ENCODE data around the gene LRRK2. TPM values are rescaled to one million over a fixed set of nuclear protein-coding genes. Genes with fewer than 3 reads are reported as not detected.

The LRRK2 gene
- total RNA-seq, 1 donor from 2014 or later = 37.1 TPM

DNA sequence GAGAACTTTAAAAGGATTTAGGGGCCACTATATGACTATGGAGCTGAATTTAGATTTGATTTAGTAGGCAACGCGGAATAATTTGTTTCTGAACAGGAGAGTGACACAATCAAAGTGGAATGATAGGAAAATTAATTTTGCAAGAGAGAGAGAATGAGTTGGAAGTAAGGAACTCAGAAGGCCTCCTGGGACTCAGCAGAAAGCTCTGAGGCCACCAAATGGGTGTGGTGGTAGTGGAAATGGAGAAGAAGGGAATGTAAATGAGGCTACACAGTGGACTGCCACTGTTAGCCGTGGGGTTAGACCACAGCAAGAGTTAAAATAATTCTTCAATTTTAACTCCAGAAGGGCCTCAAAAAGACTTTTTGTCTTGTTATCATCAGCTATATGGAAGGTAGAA lies 102.7 kb downstream of the LRRK2 start:
- H3K9me3 ChIP-seq = no peaks in the 10 kb centered on the region
- DNase-seq (ENCODE audit: extremely low spot score in 2 of 2) = no peak
- H3K4me1 ChIP-seq = no peaks in the 10 kb centered on the region
- TF ChIP-seq, protein P1, sequence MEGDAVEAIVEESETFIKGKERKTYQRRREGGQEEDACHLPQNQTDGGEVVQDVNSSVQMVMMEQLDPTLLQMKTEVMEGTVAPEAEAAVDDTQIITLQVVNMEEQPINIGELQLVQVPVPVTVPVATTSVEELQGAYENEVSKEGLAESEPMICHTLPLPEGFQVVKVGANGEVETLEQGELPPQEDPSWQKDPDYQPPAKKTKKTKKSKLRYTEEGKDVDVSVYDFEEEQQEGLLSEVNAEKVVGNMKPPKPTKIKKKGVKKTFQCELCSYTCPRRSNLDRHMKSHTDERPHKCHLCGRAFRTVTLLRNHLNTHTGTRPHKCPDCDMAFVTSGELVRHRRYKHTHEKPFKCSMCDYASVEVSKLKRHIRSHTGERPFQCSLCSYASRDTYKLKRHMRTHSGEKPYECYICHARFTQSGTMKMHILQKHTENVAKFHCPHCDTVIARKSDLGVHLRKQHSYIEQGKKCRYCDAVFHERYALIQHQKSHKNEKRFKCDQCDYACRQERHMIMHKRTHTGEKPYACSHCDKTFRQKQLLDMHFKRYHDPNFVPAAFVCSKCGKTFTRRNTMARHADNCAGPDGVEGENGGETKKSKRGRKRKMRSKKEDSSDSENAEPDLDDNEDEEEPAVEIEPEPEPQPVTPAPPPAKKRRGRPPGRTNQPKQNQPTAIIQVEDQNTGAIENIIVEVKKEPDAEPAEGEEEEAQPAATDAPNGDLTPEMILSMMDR (IDR thresholded peaks at IDR 0.05) = no peak
- TF ChIP-seq POLR2AphosphoS5 (IDR thresholded peaks at IDR 0.05; ENCODE audit: insufficient read depth in 1 of 2, low read depth in 1 of 2) (no peak), POLR2A (IDR thresholded peaks at IDR 0.05) (no peak)
- intact Hi-C loops (cut with DNase I) = no loop called here
- H3K27ac ChIP-seq = no peak overlapping the region
- peaks cover 0 to 31% of the 10 kb centered on the region in 2 donors for H3K36me3 ChIP-seq
- no peak overlapping the region for H3K4me3 ChIP-seq
- no peaks in the 10 kb centered on the region for H3K27me3 ChIP-seq

GRCh38 chr12:40330180-40330579 lies 105.4 kb downstream of the LRRK2 start:
- intact Hi-C loops (cut with DNase I) = no loop called here
- peaks cover 0 to 42% of the 10 kb centered on the region in 2 donors for H3K36me3 ChIP-seq

DNA sequence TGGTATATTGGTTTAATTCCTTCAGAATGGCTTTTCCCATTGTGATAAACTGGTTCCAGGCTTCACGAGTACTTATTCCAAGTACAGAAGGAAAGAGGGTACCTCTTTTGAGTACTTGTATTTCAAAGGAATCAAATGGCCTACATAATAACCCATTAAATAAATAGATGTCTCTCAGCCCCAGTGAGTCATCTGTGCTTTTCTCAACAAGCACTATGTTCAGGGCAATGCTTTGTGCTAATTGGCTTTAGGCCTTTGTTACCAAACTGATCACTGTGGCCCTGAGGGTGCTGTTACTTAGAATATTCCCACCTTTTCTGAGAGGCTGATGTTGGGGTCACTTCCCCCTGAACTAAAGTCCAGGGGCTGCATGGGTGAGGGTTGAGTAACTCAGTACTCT lies 107.1 kb downstream of the LRRK2 start:
- H3K27me3 ChIP-seq = no peaks in the 10 kb centered on the region
- H3K36me3 ChIP-seq = peaks cover 0 to 49% of the 10 kb centered on the region in 2 donors
- TF ChIP-seq POLR2AphosphoS5 (IDR thresholded peaks at IDR 0.05; ENCODE audit: insufficient read depth in 1 of 2, low read depth in 1 of 2) = no peak
- TF ChIP-seq POLR2A (IDR thresholded peaks at IDR 0.05) = no peak
- TF ChIP-seq, protein P1 (IDR thresholded peaks at IDR 0.05) = no peak
- intact Hi-C loops (cut with DNase I) = no loop called here
- DNase-seq (ENCODE audit: extremely low spot score in 2 of 2) = no peak
- no peaks in the 10 kb centered on the region for H3K9me3 ChIP-seq
- H3K4me1 ChIP-seq = no peaks in the 10 kb centered on the region
- no peak overlapping the region for H3K4me3 ChIP-seq
- H3K27ac ChIP-seq = no peak overlapping the region

More at GRCh38 chr12:40330180-40330579, 105.4 kb downstream of the LRRK2 start:
- Histone ChIP-seq H3K27me3 (no peaks in the 10 kb centered on the region), H3K27ac (no peak overlapping the region), H3K4me3 (no peak overlapping the region), H3K4me1 (no peaks in the 10 kb centered on the region), H3K9me3 (no peaks in the 10 kb centered on the region)
- no peak for DNase-seq (ENCODE audit: extremely low spot score in 2 of 2)
- TF ChIP-seq POLR2A (IDR thresholded peaks at IDR 0.05) (no peak), POLR2AphosphoS5 (IDR thresholded peaks at IDR 0.05; ENCODE audit: insufficient read depth in 1 of 2, low read depth in 1 of 2) (no peak)
- TF ChIP-seq, protein P1 (IDR thresholded peaks at IDR 0.05) = no peak

DNA sequence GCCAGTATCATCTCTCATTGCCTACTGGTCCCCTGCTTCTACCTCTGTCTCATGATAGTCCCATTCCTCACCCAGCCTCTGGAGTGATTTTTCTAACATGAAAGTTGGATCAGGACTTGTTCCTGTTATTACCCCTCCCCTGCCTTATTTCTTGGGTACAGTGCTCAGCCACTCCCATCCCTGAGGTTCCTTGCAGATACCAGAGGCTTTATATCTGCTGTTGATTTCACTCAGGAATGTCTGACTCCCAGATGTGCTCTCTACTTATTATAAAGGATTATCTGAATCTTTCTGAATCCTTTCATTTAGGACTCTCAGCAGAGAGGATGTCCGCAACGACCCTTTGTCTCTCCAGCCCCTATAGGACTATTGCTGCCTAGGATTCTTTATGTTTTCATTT lies 111.2 kb downstream of the LRRK2 start:
- no peaks in the 10 kb centered on the region for H3K9me3 ChIP-seq
- intact Hi-C loops (cut with DNase I) = no loop called here
- H3K4me1 ChIP-seq = no peaks in the 10 kb centered on the region
- TF ChIP-seq, protein P1 (IDR thresholded peaks at IDR 0.05) = no peak
- no peak for TF ChIP-seq POLR2AphosphoS5 (IDR thresholded peaks at IDR 0.05; ENCODE audit: insufficient read depth in 1 of 2, low read depth in 1 of 2)
- no peak for TF ChIP-seq POLR2A (IDR thresholded peaks at IDR 0.05)
- H3K27me3 ChIP-seq = no peaks in the 10 kb centered on the region
- no peak overlapping the region for H3K4me3 ChIP-seq
- peaks cover 0 to 36% of the 10 kb centered on the region in 2 donors for H3K36me3 ChIP-seq
- no peak for DNase-seq (ENCODE audit: extremely low spot score in 2 of 2)
- H3K27ac ChIP-seq = no peak overlapping the region

DNA sequence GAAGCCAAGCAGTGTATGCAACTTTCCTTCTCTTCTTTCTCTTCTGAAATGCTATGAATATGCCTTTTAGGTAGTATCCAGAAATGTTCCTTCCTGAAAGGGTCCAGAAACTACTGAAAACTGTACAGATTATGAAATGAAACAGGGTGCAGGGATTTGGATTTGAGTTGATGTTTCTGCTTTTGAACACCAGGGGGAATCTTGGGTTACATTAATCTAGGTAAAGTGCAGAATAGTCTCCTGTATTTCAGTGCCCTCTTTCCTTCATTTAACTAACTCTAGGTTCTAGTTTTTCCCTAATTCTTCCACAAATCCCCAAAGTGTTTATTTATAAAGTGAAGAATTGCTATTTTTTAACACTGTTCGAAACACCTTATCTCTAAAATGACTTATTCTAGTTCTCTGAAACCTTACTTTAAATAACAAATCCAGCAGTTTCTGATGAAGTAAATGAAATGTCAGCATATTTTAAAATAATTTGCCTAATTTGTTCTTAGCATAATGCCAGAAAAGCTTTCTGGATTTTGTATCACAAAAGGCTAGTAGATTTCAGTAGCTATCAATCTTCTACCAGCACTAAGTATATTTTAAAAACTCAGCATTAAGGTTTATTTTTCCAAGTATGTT lies 111.9 kb downstream of the LRRK2 start:
- no peak overlapping the region for H3K27ac ChIP-seq
- TF ChIP-seq, protein P1 (IDR thresholded peaks at IDR 0.05) = no peak
- no peak for TF ChIP-seq POLR2A (IDR thresholded peaks at IDR 0.05)
- no peak for TF ChIP-seq POLR2AphosphoS5 (IDR thresholded peaks at IDR 0.05; ENCODE audit: insufficient read depth in 1 of 2, low read depth in 1 of 2)
- H3K4me3 ChIP-seq = no peak overlapping the region
- H3K27me3 ChIP-seq = no peaks in the 10 kb centered on the region
- H3K36me3 ChIP-seq = peaks cover 0 to 33% of the 10 kb centered on the region in 2 donors
- intact Hi-C loops (cut with DNase I) = no loop called here
- no peaks in the 10 kb centered on the region for H3K9me3 ChIP-seq
- H3K4me1 ChIP-seq = no peaks in the 10 kb centered on the region
- no peak for DNase-seq (ENCODE audit: extremely low spot score in 2 of 2)

Data from vagina (tissue), 2 donors.